Aorta (tissue), 5 donors: ENCODE measurements around the gene C19orf44. TPM values are rescaled to one million over a fixed set of nuclear protein-coding genes. Genes with fewer than 3 reads are reported as not detected.
"Not testable (repeated sequence)": the region's sequence is repeated elsewhere in the genome, so short reads cannot be mapped to it uniquely, and the experiment has no call there.

Source experiments
- ATAC-seq: fragments of 200-7000 bp; cut with Tn5 transposase; one replicate; pipeline ENCODE4 v1.9.1; 2022; ENCODE audit warnings: moderate library complexity; ENCODE audit not compliant: low FRiP score
- DNase-seq, 2 donors: peaks; one replicate each; pipeline ENCODE4 v3.0.0-alpha.2; 2020
- H3K27ac ChIP-seq, 2 donors: one replicate each; pipeline ENCODE4 v1.5.1; 2013; ENCODE audit warnings: low read length in 2 of 2, mild to moderate bottlenecking in 2 of 2, moderate library complexity in 2 of 2, control low read depth in 1 of 2, inconsistent platforms in 1 of 2, low read depth in 1 of 2
- H3K27me3 ChIP-seq, 2 donors: one replicate each; pipeline ENCODE4 v1.6.1; 2013; ENCODE audit warnings: control low read depth in 1 of 2, low read length in 1 of 2, mild to moderate bottlenecking in 1 of 2, moderate library complexity in 1 of 2; ENCODE audit not compliant: insufficient read depth in 2 of 2, control insufficient read depth in 1 of 2
- H3K36me3 ChIP-seq, 2 donors: one replicate each; pipeline ENCODE4 v1.6.1; 2013; ENCODE audit warnings: control low read depth in 1 of 2, low read length in 1 of 2, mild to moderate bottlenecking in 1 of 2; ENCODE audit not compliant: insufficient read depth in 2 of 2, control insufficient read depth in 1 of 2
- H3K4me1 ChIP-seq, 2 donors: one replicate each; pipeline ENCODE4 v1.6.1; 2013; ENCODE audit warnings: low read length in 2 of 2, control low read depth in 1 of 2, mild to moderate bottlenecking in 1 of 2, moderate library complexity in 1 of 2; ENCODE audit not compliant: insufficient read depth in 2 of 2, control insufficient read depth in 1 of 2
- H3K4me3 ChIP-seq, 2 donors: one replicate each; pipeline ENCODE4 v1.5.1; 2013; ENCODE audit warnings: low read length in 2 of 2, control low read depth in 1 of 2, mild to moderate bottlenecking in 1 of 2
- H3K9me3 ChIP-seq: one replicate; pipeline ENCODE4 v1.6.1; 2013; ENCODE audit warnings: mild to moderate bottlenecking, low read length; ENCODE audit not compliant: control insufficient read depth
- WGBS, 2 donors: extraction: QIAGEN DNeasy Blood & Tissue Kit; methylation state at CpG; one replicate each; pipeline ENCODE4 v1.1.7; 2013; 5-methylcytosine and 5-hydroxymethylcytosine counted together
- intact Hi-C, 2 donors: fragments of 100-400 bp; cut with DNase I; formaldehyde crosslinking; loops; one replicate each; pipeline versions ENCODE4 v1.14.2 to v1.15.0; 2022
- polyA plus RNA-seq, 2 donors: library from polyadenylated mRNA; stranded (reverse); fragments of 200-250 nt; gene quantifications; one replicate each; pipeline ENCODE4 v1.2.3, GENCODE V29; 2013
- total RNA-seq, 2 donors: library from RNA; stranded (reverse); fragmentation: NEBNext Ultra II Directional; extraction: Animal tissue kit (Norgen Biotek cat#: 25700); gene quantifications; one replicate each; pipeline ENCODE4 v1.2.1, GENCODE V29; 2021
- donor health status: healthy with polysubstance abuse.
- donor health status: Bipolar disorder and iron deficiency.
- donor health status: DM: no; HTN: no; CAD: no.
- donor health status: DM: no; HTN: no; CAD: no.
- donor health status: DM: yes; HTN: yes; CAD: no.

C19orf44 gene
- total and polyA plus RNA-seq, 4 donors, result 1.4 to 8.2 (median 5.0) TPM

- ATAC-seq (no peak), DNase-seq (no peak)
- Histone ChIP-seq H3K36me3 (no peaks in the 10 kb centered on the region), H3K27ac (no peak overlapping the region), H3K9me3 (no peaks in the 10 kb centered on the region), H3K4me1 (no peaks in the 10 kb centered on the region), H3K4me3 (no peak overlapping the region), H3K27me3 (no peaks in the 10 kb centered on the region)
- WGBS, 2 donors, result 66% methylated on average over 13 of the region's 13 CpGs
- intact Hi-C loops, result no loop called here
Measured at GRCh38 chr19:16473875-16474392, 22.3 kb upstream of the C19orf44 start.

DNA sequence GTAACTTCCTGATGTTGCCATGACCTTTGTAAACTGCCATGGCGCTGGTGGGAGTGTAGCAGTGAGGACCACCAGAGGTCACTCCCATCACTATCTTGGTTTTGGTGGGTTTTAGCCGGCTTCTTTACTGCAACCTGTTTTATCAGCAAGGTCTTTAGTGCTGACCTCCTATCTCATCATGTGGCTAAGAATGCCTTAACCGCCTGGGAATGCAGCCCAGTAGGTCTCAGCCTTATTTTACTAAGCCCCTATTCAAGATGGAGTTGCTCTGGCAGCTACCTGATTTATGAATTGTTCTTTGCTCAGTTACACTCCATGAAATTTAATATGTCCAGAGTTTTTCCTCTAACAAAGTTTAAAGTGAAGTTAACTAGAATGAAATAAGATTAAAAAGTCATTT, 19.8 kb upstream of the C19orf44 start:
- Histone ChIP-seq H3K4me3 (no peak overlapping the region), H3K36me3 (no peaks in the 10 kb centered on the region), H3K4me1 (no peaks in the 10 kb centered on the region), H3K27ac (no peak overlapping the region), H3K9me3 (no peaks in the 10 kb centered on the region), H3K27me3 (no peaks in the 10 kb centered on the region)
- WGBS, 2 donors, result 47 to 57% methylated on average over 3 of the region's 3 CpGs
- intact Hi-C loops, result no loop called here
- ATAC-seq (no peak), DNase-seq (no peak)

DNA sequence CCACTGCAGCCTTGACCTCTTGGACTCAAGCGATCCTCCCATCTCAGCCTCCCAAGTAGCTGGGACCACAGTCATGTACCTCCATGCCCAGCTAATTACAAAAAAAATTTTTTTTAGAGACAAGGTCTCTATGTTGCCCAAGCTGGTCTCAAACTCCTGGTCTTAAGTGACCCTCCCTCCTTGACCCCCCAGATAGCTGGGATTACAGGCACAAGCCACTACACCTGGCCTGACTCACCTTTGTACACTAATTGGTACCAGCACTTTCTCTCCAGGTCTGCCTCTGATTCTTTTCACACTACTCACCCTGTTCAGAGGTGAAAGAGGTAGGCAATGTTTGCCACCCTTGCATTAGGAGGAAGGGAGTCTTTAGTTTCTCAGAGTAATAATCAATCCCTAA, 18.9 kb upstream of the C19orf44 start:
- H3K36me3 ChIP-seq, result no peaks in the 10 kb centered on the region
- no peaks in the 10 kb centered on the region for H3K4me1 ChIP-seq
- DNase-seq (no peak), ATAC-seq (no peak)
- no peaks in the 10 kb centered on the region for H3K9me3 ChIP-seq
- 100% methylated on average over 1 of the region's 1 CpG for WGBS, 2 donors
- intact Hi-C loops, result no loop called here
- no peak overlapping the region for H3K4me3 ChIP-seq
- H3K27me3 ChIP-seq, result no peaks in the 10 kb centered on the region
- H3K27ac ChIP-seq, result no peak overlapping the region

- H3K4me1 ChIP-seq, result no peaks in the 10 kb centered on the region
- no peaks in the 10 kb centered on the region for H3K27me3 ChIP-seq
- DNase-seq (no peak), ATAC-seq (no peak)
- H3K36me3 ChIP-seq, result no peaks in the 10 kb centered on the region
- intact Hi-C loops, result no loop called here
- H3K9me3 ChIP-seq, result no peaks in the 10 kb centered on the region
- H3K27ac ChIP-seq, result no peak overlapping the region
- no peak overlapping the region for H3K4me3 ChIP-seq
- 81 to 91% methylated on average over 7 of the region's 7 CpGs for WGBS, 2 donors
Measured at GRCh38 chr19:16482745-16483144, 13.4 kb upstream of the C19orf44 start.

- WGBS, 2 donors, result 92 to 96% methylated on average over 4 of the region's 4 CpGs
- intact Hi-C loops, result not testable (repeated sequence)
Measured at GRCh38 chr19:16486476-16486875, 9.7 kb upstream of the C19orf44 start.

DNA sequence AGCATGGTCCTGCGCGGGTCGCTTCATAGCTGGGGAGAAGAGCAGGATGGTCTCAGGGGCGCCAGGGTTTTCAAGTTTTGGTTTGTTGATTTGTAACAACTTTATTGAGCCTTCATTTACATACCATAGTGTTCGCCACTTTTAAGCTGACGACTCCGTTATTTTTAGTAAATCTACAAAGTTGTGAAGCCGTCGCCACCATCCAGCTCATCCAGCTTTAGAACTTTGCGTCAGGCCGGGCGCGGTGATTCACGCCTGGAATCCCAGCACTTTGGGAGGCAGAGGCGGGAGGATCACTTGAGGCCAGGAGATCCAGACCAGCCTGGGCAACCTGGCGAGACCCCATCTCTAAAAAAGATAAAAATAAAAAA, 404 bp downstream of the C19orf44 start:
- intact Hi-C loops, result no loop called here
- Histone ChIP-seq H3K9me3 (no peaks in the 10 kb centered on the region), H3K4me3 (peak overlapping the region; percentile 49 to 74), H3K36me3 (no peaks in the 10 kb centered on the region), H3K27me3 (no peaks in the 10 kb centered on the region), H3K4me1 (no peaks in the 10 kb centered on the region), H3K27ac (peak overlapping the region in 1 of 2 donors; percentile 15)
- peak in 1 of 2 donors; percentile 90 for DNase-seq
- whole genome bisulfite sequencing, 2 donors, result 12 to 15% methylated on average over 16 of the region's 16 CpGs
- peak; percentile 5 for ATAC-seq

More at GRCh38 chr19:16486476-16486875, 9.7 kb upstream of the C19orf44 start:
- H3K4me1 ChIP-seq, H3K36me3 ChIP-seq, ATAC-seq, H3K27ac ChIP-seq, H3K4me3 ChIP-seq, DNase-seq, H3K27me3 ChIP-seq, H3K9me3 ChIP-seq: not testable (repeated sequence)

GRCh38 chr19:16497042-16497441, 848 bp downstream of the C19orf44 start:
- no peaks in the 10 kb centered on the region for H3K9me3 ChIP-seq
- H3K27ac ChIP-seq, result no peak overlapping the region
- DNase-seq (no peak), ATAC-seq (no peak)
- no peaks in the 10 kb centered on the region for H3K27me3 ChIP-seq
- WGBS, 2 donors, result 85 to 86% methylated on average over 12 of the region's 12 CpGs
- no peaks in the 10 kb centered on the region for H3K36me3 ChIP-seq
- intact Hi-C loops, result no loop called here
- H3K4me1 ChIP-seq, result no peaks in the 10 kb centered on the region
- H3K4me3 ChIP-seq, result no peak overlapping the region

DNA sequence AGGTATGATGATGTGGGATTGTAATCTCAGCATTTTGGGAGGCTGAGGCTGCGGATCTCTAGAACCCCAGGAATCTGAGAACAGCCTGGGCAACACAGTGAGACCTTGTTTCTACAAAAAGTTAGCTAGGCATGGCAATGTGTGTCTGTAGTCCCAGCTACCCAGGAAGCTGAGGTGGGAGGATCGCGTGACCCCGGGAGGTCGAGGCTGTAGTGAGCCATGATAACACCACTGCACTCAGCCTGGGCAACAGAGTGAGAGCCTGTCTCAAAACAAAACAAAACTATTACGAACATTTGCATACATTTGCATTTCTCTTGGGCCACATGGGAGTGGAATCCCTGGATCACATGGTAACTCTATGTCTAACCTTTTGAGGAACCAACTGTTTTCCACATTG, 1.6 kb downstream of the C19orf44 start:
- H3K9me3 ChIP-seq, result no peaks in the 10 kb centered on the region
- H3K4me1 ChIP-seq, result no peaks in the 10 kb centered on the region
- H3K36me3 ChIP-seq, result no peaks in the 10 kb centered on the region
- no peak for ATAC-seq
- no peaks in the 10 kb centered on the region for H3K27me3 ChIP-seq
- intact Hi-C loops, result no loop called here
- H3K4me3 ChIP-seq, result no peak overlapping the region
- no peak for DNase-seq
- no peak overlapping the region for H3K27ac ChIP-seq
- 88 to 94% methylated on average over 6 of the region's 6 CpGs for WGBS, 2 donors

- whole genome bisulfite sequencing, 2 donors, result 82 to 87% methylated on average over 3 of the region's 3 CpGs
- no peak overlapping the region for H3K4me3 ChIP-seq
- DNase-seq, result no peak
- no peaks in the 10 kb centered on the region for H3K4me1 ChIP-seq
- H3K9me3 ChIP-seq, result no peaks in the 10 kb centered on the region
- no peak overlapping the region for H3K27ac ChIP-seq
- H3K36me3 ChIP-seq, result peaks cover 2 to 4% of the 10 kb centered on the region in 2 donors
- ATAC-seq, result no peak
- H3K27me3 ChIP-seq, result no peaks in the 10 kb centered on the region
- intact Hi-C loops, result no loop called here
Measured at GRCh38 chr19:16504271-16504670, 8.1 kb downstream of the C19orf44 start.
